Endothelial cell of umbilical vein (primary cell): ENCODE results near the gene PERP. TPM values are rescaled to one million over a fixed set of nuclear protein-coding genes. Genes with fewer than 3 reads are reported as not detected.

Source experiments
- BruUV-seq: library from RNA; stranded (reverse); fragments of 400-500 nt; replicated peaks from 2 replicates; lab custom pipeline; 2021; lab: Mats Ljungman, UMichigan
- CTCF ChIA-PET: fragments of 300-600, 350-600 bp; sonication (Branson Sonifier 250); formaldehyde crosslinking; loops from one replicate; lab custom pipeline; 2021; ENCODE audit warnings: antibody characterized with exemption, inconsistent platforms; lab: Charles Lee
- POLR2A ChIA-PET: fragments of 300-600, 350-600 bp; sonication (Branson Sonifier 250); formaldehyde crosslinking; loops from one replicate; lab custom pipeline; 2021; ENCODE audit warnings: antibody characterized with exemption, inconsistent platforms; lab: Charles Lee
- DNase-seq: peaks from one replicate; pipeline ENCODE4 v3.0.0-alpha.2; 2011; ENCODE audit warnings: low read depth, low spot score
- FAIRE-seq: peaks from 2 replicates; lab custom pipeline; 2011; peaks lifted over from hg19 to GRCh38; lab: Jason Lieb, UNC
- H2AFZ ChIP-seq: 2 replicates; pipeline ENCODE4 v1.6.0; 2012; ENCODE audit warnings: low read depth, low read length, control low read depth, inconsistent platforms
- H3K27ac ChIP-seq: 2 replicates; pipeline ENCODE4 v1.5.1; 2011; ENCODE audit warnings: low read depth, mild to moderate bottlenecking, control low read depth, low read length, moderate library complexity; ENCODE audit not compliant: insufficient read depth
- H3K27me3 ChIP-seq, 2 experiments: 2 replicates each; pipeline versions ENCODE4 v1.6.0 to v1.6.1; 2011; ENCODE audit warnings: low read length in 2 of 2, mixed read lengths in 1 of 2; ENCODE audit not compliant: control insufficient read depth in 2 of 2, insufficient read depth in 2 of 2
- H3K36me3 ChIP-seq, 2 experiments: 2 replicates in 1 of 2; 3 replicates in 1 of 2; pipeline ENCODE4 v1.5.1; 2011; ENCODE audit warnings: low read length in 2 of 2, mild to moderate bottlenecking in 1 of 2, moderate library complexity in 1 of 2; ENCODE audit not compliant: control insufficient read depth in 2 of 2, insufficient read depth in 2 of 2; ENCODE audit errors: extremely low read depth in 1 of 2
- H3K4me1 ChIP-seq: 3 replicates; pipeline ENCODE4 v1.5.1; 2011; ENCODE audit warnings: mild to moderate bottlenecking, low read length; ENCODE audit not compliant: control insufficient read depth, insufficient read depth; ENCODE audit errors: extremely low read depth
- H3K4me2 ChIP-seq: 2 replicates; pipeline ENCODE4 v1.6.1; 2011; ENCODE audit warnings: low read length, control low read depth, mixed read lengths; ENCODE audit not compliant: insufficient read depth
- H3K4me3 ChIP-seq, 3 experiments: fragments of 200-600 bp in 1 of 3; sonication (generic), shearing (Covaris generic) in 1 of 3; replicated peaks in 1 of 3; 2 replicates each; pipeline ENCODE4 v1.5.1; 2011 to 2016; ENCODE audit warnings: control low read depth in 3 of 3, low read length in 3 of 3, mild to moderate bottlenecking in 2 of 3, inconsistent platforms in 1 of 3, low read depth in 1 of 3, moderate library complexity in 1 of 3; ENCODE audit not compliant: insufficient read depth in 1 of 3
- H3K79me2 ChIP-seq: 2 replicates; pipeline ENCODE4 v1.6.0; 2012; ENCODE audit warnings: low read length, inconsistent platforms; ENCODE audit not compliant: control insufficient read depth, insufficient read depth
- H3K9ac ChIP-seq: replicated peaks from 2 replicates; pipeline ENCODE3; 2011; ENCODE audit warnings: low read length, control low read depth; ENCODE audit not compliant: insufficient read depth; ENCODE audit errors: extremely low read depth
- H3K9me1 ChIP-seq: replicated peaks from 3 replicates; pipeline ENCODE4 v1.6.0; 2011; ENCODE audit warnings: mild to moderate bottlenecking, low read length; ENCODE audit not compliant: control insufficient read depth, insufficient read depth; ENCODE audit errors: extremely low read depth
- H3K9me3 ChIP-seq: replicated peaks from 2 replicates; pipeline ENCODE4 v1.5.1; 2012; ENCODE audit warnings: low read length, inconsistent platforms; ENCODE audit not compliant: control insufficient read depth, insufficient read depth
- H4K20me1 ChIP-seq: replicated peaks from 2 replicates; pipeline ENCODE3; 2011; ENCODE audit warnings: mild to moderate bottlenecking, low read length; ENCODE audit not compliant: control insufficient read depth, insufficient read depth; ENCODE audit errors: extremely low read depth
- EZH2 ChIP-seq: IDR thresholded peaks from 2 replicates; pipeline ENCODE4 v1.6.1; 2012; ENCODE audit warnings: borderline replicate concordance, low read depth, mild to moderate bottlenecking, moderate library complexity, low read length, inconsistent platforms; ENCODE audit not compliant: severe bottlenecking
- FOS ChIP-seq: IDR thresholded peaks from 2 replicates; pipeline ENCODE4 v1.6.1; 2011; ENCODE audit warnings: mild to moderate bottlenecking, low read length, moderate library complexity, borderline replicate concordance; ENCODE audit not compliant: insufficient read depth
- POLR2A ChIP-seq: IDR thresholded peaks from 2 replicates; pipeline ENCODE4 v1.6.1; 2012; ENCODE audit warnings: low read depth, mild to moderate bottlenecking, control low read depth, low read length
- POLR2AphosphoS5 ChIP-seq: IDR thresholded peaks from 2 replicates; pipeline ENCODE4 v1.6.1; 2012; ENCODE audit warnings: low read depth, mild to moderate bottlenecking, control low read depth, low read length, moderate library complexity; ENCODE audit not compliant: insufficient read depth
- dilution Hi-C: fragments of 300-500 bp; cut with MboI; formaldehyde crosslinking; loops from one replicate; pipeline ENCODE4 v1.15.0; 2019; ENCODE audit warnings: low sequenced_read_pairs; ENCODE audit not compliant: extremely low pct_ligation_motif_present
- intact Hi-C: fragments of 100-400 bp; cut with micrococcal nuclease; formaldehyde crosslinking; loops from one replicate; pipeline ENCODE4 v1.10.0; 2022
- polyA plus RNA-seq, 4 experiments: library from polyadenylated mRNA; depleted of rRNA in 3 of 4; stranded (reverse) in 3 of 4; unstranded in 1 of 4; fragments of >200 nt; gene quantifications; 2 replicates each; pipeline versions ENCODE4 v1.2.1 to v1.2.3, GENCODE V29; 2011 to 2012; ENCODE audit warnings: missing spikeins in 1 of 4
- total RNA-seq: library from RNA; stranded (reverse); gene quantifications from 2 replicates; pipeline ENCODE4 v1.2.3, GENCODE V29; 2021

Gene PERP
- total and polyA plus RNA-seq, 2 donors (not counting 3 experiments of a cell fraction or from before 2014, with no cell fraction given): 15.7 to 27.4 TPM

GRCh38 chr6:138099832-138100231 is 7.4 kb downstream of the PERP start:
- Histone ChIP-seq H3K27ac (no peak overlapping the region), H3K9me3 (no peaks in the 10 kb centered on the region), H3K79me2 (peaks cover 27% of the 10 kb centered on the region), H3K9ac (no peak overlapping the region), H3K27me3 (no peaks in the 10 kb centered on the region), H3K4me1 (no peaks in the 10 kb centered on the region), H3K4me3 (no peak overlapping the region), H4K20me1 (no peaks in the 10 kb centered on the region), H3K4me2 (no peak overlapping the region), H3K36me3 (peaks cover 0 to 5% of the 10 kb centered on the region in 2 experiments), H3K9me1 (no peaks in the 10 kb centered on the region), H2AFZ (no peak overlapping the region)
- TF ChIP-seq EZH2 (no peak), POLR2AphosphoS5 (no peak)
- CTCF ChIA-PET: interaction anchor here (0.8 kb wide), 1 partner anchor 99 kb away, joined by 3 read pairs; no protein-coding TSS in a partner anchor
- intact Hi-C loops: no loop called here
- POLR2A ChIA-PET: no interaction called here
- DNase-seq: no peak
- no TSS peak for BruUV-seq
- dilution Hi-C loops: no loop called here
- FAIRE-seq: peak; percentile 52

- H3K36me3 ChIP-seq: peaks cover 0 to 5% of the 10 kb centered on the region in 2 experiments
- no peak overlapping the region for H3K9ac ChIP-seq
- FAIRE-seq (no peak), DNase-seq (no peak)
- H3K27ac ChIP-seq: no peak overlapping the region
- H4K20me1 ChIP-seq: no peaks in the 10 kb centered on the region
- H3K4me3 ChIP-seq: no peak overlapping the region
- H2AFZ ChIP-seq: no peak overlapping the region
- dilution Hi-C loops: no loop called here
- H3K9me3 ChIP-seq: no peaks in the 10 kb centered on the region
- peaks cover 19% of the 10 kb centered on the region for H3K79me2 ChIP-seq
- BruUV-seq: no TSS peak
- TF ChIP-seq POLR2AphosphoS5 (no peak), POLR2A (no peak), FOS (no peak)
- no peaks in the 10 kb centered on the region for H3K27me3 ChIP-seq
- intact Hi-C loops: no loop called here
- ChIA-PET POLR2A (no interaction called here), CTCF (interaction anchor here (1.3 kb wide), 1 partner anchor 94 kb away, joined by 3 read pairs; no protein-coding TSS in a partner anchor)
- H3K9me1 ChIP-seq: no peaks in the 10 kb centered on the region
- no peaks in the 10 kb centered on the region for H3K4me1 ChIP-seq
- H3K4me2 ChIP-seq: no peak overlapping the region
These were observed 8.9 kb downstream of the PERP start for GRCh38 chr6:138098306-138098705.
